ENCODE data around the gene DTNBP1.
"Not testable (repeated sequence)": the region's sequence is repeated elsewhere in the genome, so short reads cannot be mapped to it uniquely, and the experiment has no call there.

DTNBP1 gene

DNA sequence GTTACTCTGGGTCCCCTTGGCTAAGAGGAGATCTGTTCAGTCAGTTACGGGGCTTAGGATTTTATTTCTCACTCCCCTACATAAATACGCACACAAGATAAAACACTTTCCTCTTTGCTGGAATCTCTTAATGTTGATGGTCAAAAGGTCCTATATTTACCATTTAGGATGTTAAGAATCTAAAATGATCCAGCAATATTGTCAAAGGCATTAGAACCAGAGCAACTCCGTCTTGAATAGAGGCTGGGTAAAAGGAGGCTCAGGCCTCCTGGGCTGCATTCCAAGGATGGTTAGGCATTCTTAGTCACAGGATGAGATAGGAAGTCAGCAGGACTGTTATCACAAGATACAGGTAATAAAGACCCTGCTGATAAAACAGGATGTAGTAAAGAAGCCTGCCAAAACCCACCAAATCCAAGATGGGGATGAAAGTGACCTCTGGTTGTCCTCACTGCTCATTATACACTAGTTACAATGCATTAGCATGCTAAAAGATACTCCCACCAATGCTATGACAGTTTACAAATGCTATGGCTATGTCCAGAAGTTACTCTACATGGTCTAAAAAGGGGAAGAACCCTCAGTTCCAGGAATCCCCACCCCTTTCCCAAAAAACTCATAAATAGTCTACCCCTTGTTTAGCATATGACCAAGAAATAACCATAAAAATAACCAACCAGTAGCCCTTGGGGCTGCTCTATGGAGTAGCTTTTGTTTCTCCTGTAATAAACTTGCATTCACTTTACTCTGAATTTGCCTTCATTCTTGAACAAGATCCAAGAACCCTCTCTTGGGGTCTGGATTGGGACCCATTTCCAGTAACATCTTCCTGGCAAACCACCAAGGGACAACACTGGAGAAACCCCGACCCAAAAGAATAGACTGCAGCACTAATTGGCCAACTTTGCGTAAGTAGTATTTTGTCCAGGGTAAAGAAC, 107.5 kb downstream of the DTNBP1 start:
- Mint-ChIP-seq H3K4me1 (peaks cover 12% of the 10 kb centered on the region), H3K27me3 (no peaks in the 10 kb centered on the region), H3K9me3 (no peaks in the 10 kb centered on the region), H3K4me3 (no peak overlapping the region), H3K36me3 (ENCODE audit: low read depth) (no peaks in the 10 kb centered on the region), H3K27ac (no peak overlapping the region)
- DNase-seq (no peak), ATAC-seq (no peak)

DNA sequence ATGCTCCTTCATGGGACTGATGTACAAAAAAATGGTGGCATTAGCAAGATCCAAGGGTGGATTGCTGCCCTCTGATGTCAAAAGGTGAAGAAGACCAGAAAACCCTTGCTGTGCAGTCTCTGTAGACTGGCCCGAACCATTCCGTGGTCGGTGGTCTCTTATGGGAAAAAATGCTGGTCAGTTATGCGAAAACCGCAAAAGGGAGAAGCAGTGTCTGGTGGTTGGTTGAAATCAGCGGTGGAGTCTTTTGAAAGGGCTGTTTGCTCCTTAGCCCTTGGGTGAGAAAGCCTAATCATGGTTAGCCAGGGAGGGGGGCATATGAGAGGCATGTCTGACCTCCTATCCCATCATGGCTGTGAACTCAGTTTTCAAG, 108.1 kb downstream of the DTNBP1 start:
- DNase-seq (no peak), ATAC-seq (no peak)
- Mint-ChIP-seq H3K4me3 (no peak overlapping the region), H3K27ac (no peak overlapping the region), H3K9me3 (no peaks in the 10 kb centered on the region), H3K4me1 (peaks cover 15% of the 10 kb centered on the region), H3K27me3 (no peaks in the 10 kb centered on the region), H3K36me3 (ENCODE audit: low read depth) (no peaks in the 10 kb centered on the region)

DNA sequence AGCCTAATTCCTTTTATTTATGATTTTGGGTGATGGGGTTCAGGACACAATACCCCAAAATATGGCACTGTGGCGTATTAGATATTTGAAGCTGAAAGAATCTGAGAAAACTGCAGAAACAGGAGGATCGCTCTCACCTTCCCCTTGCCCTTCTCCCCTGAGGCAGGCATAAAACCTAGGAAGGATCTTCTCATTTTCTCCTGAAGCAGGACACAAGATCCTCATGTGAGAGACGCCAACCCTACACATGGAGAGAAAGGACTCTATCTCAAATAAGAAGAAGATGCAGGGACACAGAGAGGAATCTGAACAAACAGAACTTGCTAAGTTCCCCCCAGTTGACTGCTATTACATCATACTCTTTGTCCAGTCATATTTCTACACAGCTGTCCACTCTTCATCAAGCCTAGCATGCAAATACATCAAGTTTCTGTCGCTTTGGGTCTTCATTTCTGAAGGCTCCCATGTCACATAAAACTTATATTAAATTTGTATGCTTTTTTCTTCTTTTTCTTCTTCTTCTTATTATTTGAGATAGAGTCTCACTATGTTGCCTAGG, 109.0 kb downstream of the DTNBP1 start:
- Mint-ChIP-seq H3K4me1 (peaks cover 17% of the 10 kb centered on the region), H3K27me3 (no peaks in the 10 kb centered on the region), H3K4me3 (no peak overlapping the region), H3K9me3 (no peaks in the 10 kb centered on the region), H3K27ac (no peak overlapping the region), H3K36me3 (ENCODE audit: low read depth) (no peaks in the 10 kb centered on the region)
- DNase-seq (no peak), ATAC-seq (no peak)

DNA sequence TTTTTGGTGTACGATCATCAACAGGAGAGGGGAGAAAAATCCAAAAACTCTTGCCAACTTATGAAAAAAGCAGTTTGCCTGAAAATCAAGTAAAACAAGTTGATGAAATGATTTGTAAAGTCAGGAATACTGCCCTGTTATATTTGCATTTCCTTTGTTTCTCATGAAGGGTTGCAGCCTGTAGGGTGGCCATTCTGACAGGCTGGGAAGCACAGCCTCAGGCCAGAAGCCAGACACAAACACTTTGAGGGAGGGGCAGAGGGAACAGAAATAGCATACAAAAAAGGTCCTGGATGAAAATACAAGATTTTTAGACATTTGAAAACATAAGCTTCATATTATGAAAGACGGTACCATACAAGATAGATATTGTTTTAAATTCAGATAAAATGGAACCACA, 109.8 kb downstream of the DTNBP1 start:
- H3K9me3 Mint-ChIP-seq: no peaks in the 10 kb centered on the region
- H3K4me3 Mint-ChIP-seq: no peak overlapping the region
- no peaks in the 10 kb centered on the region for H3K27me3 Mint-ChIP-seq
- H3K4me1 Mint-ChIP-seq: peaks cover 17% of the 10 kb centered on the region
- no peak overlapping the region for H3K27ac Mint-ChIP-seq
- ATAC-seq: no peak
- DNase-seq: no peak
- H3K36me3 Mint-ChIP-seq (ENCODE audit: low read depth): no peaks in the 10 kb centered on the region

DNA sequence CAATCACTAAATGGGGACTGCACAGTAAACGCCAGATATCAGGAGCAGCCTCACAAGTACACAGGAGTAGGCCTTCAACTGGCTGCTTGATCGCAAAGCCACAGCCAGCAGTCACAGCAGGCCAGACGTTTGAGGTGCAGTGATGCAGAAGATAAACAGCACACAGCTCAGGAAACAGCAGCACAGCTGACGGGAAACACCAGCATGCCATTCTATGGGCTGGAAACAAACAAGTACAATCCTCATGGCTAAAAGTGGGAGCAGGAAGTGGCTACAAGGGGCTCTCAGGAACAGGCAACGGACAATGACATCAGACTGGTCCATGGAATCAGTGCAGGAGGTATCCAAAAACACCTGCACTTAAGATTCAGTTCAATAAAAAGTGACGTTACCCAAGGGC, 111.0 kb downstream of the DTNBP1 start:
- H3K4me1 Mint-ChIP-seq: peaks cover 17% of the 10 kb centered on the region
- no peaks in the 10 kb centered on the region for H3K9me3 Mint-ChIP-seq
- H3K36me3 Mint-ChIP-seq (ENCODE audit: low read depth): no peaks in the 10 kb centered on the region
- ATAC-seq (no peak), DNase-seq (no peak)
- no peak overlapping the region for H3K4me3 Mint-ChIP-seq
- H3K27ac Mint-ChIP-seq: no peak overlapping the region
- no peaks in the 10 kb centered on the region for H3K27me3 Mint-ChIP-seq

DNA sequence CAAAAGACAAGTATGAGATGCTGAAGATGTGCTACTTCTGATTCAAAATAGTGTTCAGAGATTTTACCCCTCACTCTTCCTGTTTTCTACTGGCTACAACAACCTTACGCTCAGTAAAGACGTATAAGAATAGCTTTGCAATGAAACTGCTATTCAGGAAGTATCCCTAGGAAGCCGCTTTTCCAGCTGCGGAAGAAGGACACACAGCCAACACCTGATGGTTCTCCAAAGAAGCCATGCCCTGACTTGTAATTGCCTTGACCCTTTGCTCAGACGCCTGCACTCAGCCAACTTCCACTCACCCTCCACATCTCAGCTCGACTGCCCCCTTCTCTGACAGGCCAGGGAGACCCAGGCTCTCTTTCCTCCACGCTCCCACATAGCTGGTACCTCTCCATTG, 111.6 kb downstream of the DTNBP1 start:
- Mint-ChIP-seq H3K27me3 (no peaks in the 10 kb centered on the region), H3K9me3 (no peaks in the 10 kb centered on the region), H3K27ac (no peak overlapping the region), H3K4me3 (no peak overlapping the region), H3K4me1 (peaks cover 17% of the 10 kb centered on the region), H3K36me3 (ENCODE audit: low read depth) (no peaks in the 10 kb centered on the region)
- ATAC-seq (no peak), DNase-seq (no peak)

DNA sequence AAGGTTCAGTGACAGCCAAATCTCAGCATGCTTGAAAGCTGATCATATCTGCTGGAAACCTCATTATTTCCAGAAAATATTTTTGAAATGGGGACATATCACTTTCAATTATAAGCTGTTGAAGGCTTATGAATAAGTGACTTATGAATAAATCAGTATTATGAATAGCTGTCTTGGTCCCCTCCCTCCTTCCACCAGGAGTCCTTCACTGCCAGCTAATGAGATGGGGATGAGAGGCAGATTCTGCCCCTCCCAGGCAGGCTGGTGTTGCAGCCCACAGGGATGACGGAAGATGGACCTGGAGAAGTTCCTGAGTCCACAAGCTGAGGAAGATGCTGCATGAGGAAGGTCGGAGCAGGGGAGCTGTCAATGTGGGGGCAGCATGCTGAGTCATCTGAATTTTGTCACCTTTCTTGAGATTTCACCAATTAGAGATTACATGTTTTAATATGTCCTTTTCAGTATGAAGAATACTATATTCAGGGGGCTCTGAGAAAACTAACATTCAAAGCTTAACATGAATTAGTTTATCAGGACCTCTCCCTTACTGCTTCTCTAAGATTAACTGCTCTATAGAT, 112.2 kb downstream of the DTNBP1 start:
- Mint-ChIP-seq H3K27me3 (no peaks in the 10 kb centered on the region), H3K9me3 (peaks cover 1% of the 10 kb centered on the region), H3K4me3 (no peak overlapping the region), H3K4me1 (peaks cover 17% of the 10 kb centered on the region), H3K27ac (no peak overlapping the region), H3K36me3 (ENCODE audit: low read depth) (no peaks in the 10 kb centered on the region)
- ATAC-seq (no peak), DNase-seq (no peak)

DNA sequence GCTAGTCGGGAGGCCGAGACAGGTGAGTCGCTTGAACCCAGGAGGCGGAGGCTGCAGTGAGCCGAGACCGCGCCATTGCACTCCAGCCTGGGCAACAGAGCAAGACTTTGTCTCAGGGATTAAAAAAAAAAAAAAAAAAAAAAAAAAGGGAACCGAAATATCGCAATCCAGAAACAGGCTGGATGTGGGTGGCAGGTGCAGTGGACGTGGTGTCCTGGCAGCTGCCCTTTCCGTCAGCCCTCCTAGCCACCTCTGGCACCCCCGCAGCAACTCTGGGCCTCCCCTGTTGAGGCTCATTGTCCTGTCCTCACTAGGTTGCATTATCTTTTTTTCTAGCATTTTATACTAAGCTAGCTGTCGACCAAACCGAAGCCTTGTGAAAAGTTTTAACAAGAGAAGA, 113.5 kb downstream of the DTNBP1 start:
- H3K4me1 Mint-ChIP-seq: peaks cover 17% of the 10 kb centered on the region
- ATAC-seq: no peak
- H3K27me3 Mint-ChIP-seq: no peaks in the 10 kb centered on the region
- no peak for DNase-seq
- no peak overlapping the region for H3K27ac Mint-ChIP-seq
- H3K36me3 Mint-ChIP-seq (ENCODE audit: low read depth): peaks cover 4% of the 10 kb centered on the region
- peaks cover 9% of the 10 kb centered on the region for H3K9me3 Mint-ChIP-seq
- H3K4me3 Mint-ChIP-seq: no peak overlapping the region

DNA sequence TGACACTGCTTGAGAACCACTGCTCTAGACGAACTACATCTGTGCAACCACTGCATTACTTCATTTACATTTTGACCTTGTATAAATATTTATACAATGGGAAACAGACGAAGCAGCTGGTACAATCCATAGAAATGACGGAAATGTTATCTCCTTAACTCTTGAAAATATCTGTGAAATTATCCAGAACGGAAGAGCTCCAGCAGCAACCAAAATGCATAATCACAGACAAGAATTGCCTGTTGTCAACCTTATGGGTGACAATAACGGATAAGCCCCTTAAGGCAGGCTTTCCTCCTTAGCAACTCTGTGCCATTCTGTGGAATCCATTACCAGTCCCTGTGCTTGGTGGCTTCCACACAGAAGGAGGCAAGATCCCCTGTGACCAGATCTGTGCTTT, 115.4 kb downstream of the DTNBP1 start:
- DNase-seq (no peak), ATAC-seq (no peak)
- Mint-ChIP-seq H3K9me3 (peaks cover 20% of the 10 kb centered on the region), H3K4me3 (no peak overlapping the region), H3K4me1 (peaks cover 19% of the 10 kb centered on the region), H3K27me3 (no peaks in the 10 kb centered on the region), H3K36me3 (ENCODE audit: low read depth) (peaks cover 15% of the 10 kb centered on the region), H3K27ac (no peak overlapping the region)

DNA sequence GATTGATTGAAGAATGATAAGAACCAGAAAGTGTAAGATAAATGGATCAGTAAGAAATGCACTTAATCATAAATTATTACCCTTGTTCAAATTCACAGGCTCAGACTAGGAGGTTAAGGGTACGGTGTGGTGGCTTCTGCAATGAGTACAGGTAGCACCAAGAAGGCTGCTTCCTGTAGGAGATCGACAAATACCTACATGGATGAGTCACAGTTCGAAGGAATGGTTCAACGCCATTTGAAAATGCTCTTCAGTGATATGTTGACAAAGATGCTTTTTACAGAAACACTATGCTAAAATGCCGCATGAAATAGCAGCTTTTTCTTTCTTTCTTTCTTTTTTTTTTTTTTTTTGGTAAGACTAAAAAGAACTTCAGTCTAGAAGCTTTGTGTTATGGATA, 116.2 kb downstream of the DTNBP1 start:
- Mint-ChIP-seq H3K36me3 (ENCODE audit: low read depth) (peaks cover 15% of the 10 kb centered on the region), H3K27ac (no peak overlapping the region), H3K27me3 (no peaks in the 10 kb centered on the region), H3K4me3 (no peak overlapping the region), H3K9me3 (peaks cover 20% of the 10 kb centered on the region), H3K4me1 (peaks cover 13% of the 10 kb centered on the region)
- DNase-seq (no peak), ATAC-seq (no peak)

DNA sequence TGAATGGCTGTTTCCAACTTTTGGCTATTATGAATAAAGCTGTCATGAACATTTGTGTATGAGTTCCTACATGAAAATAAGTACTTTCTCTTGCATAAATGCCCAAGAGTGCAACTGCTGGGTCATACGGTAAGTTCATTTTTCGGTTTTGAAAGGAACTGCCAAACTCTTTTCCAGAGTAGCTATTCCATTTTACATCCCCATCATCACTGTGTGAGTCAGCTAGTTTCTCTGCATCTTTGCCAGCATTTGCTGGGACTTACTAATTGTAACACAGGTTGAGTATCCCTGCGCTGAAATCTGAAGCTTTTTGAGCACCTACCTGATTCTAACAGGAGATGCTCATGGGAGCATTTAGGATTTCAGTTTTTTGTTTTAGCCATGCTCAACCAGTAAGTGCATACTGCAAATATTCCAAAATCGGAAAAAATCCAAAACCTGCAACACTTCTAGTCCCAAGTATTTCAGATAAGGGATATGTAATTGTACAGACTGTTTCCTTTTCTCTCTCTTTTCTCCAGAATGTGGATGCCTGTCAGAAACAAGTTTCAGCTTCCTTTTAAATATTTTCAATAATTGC, 118.4 kb downstream of the DTNBP1 start:
- Mint-ChIP-seq H3K9me3 (peaks cover 20% of the 10 kb centered on the region), H3K4me3 (no peak overlapping the region), H3K27ac (no peak overlapping the region), H3K36me3 (ENCODE audit: low read depth) (peaks cover 15% of the 10 kb centered on the region), H3K27me3 (no peaks in the 10 kb centered on the region), H3K4me1 (peaks cover 1% of the 10 kb centered on the region)
- no peak for ATAC-seq
- no peak for DNase-seq

DNA sequence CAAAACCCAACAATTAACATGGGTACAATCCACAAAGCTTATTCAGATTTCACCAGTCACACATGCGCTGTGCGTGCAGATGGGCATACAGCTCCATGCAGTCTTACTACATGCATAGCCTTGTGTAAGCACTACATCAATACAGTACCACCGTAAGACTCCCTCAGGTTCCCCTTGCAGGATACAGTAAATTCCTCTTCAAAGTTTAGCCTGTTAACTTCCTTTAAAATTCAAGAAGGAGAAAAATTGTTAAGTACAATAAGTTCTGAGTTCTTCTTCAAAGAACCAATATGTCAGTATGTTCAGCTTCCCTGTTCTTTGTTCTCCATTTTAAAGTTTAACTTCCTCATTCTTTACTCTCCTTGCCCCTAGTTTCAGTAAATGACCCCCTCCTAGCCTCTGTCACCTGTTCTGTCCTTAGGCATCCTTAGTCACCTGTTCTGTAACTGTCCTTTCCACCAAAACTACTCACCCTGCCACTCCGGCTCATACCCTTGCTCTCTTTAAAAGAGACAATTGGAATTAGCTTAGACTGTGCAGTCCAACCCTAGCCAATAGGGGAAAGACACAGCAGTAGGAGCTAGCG, 119.4 kb downstream of the DTNBP1 start:
- H3K27me3 Mint-ChIP-seq, H3K4me3 Mint-ChIP-seq, DNase-seq, H3K27ac Mint-ChIP-seq, ATAC-seq, H3K4me1 Mint-ChIP-seq: not testable (repeated sequence)
- Mint-ChIP-seq H3K36me3 (ENCODE audit: low read depth) (peaks cover 15% of the 10 kb centered on the region), H3K9me3 (peaks cover 20% of the 10 kb centered on the region)

DNA sequence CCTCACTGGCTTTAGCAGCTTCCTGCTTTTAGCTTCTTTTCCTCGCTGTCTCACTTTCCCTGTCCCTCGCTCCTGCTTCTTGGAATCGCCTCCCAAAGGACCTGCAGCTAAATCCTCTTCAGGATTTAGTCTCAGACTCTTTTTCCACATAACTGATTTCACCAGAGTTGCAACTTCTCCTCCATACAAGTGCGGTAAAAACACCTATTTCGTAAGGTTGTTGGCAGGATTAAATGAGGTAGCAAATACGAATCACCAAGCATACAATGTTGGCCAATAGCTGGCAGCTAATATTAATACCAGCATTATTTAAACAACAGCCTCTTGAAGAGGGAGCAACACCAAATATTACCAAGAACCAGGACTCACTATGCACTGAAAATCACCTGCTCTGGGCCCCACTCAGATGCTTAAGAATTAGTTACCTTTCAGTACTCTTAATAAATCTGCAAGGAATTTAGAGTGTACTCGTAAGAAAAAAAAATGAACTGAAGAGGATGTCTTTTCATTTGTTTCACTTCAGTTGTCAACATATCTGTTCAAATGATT, 123.0 kb downstream of the DTNBP1 start:
- no peaks in the 10 kb centered on the region for H3K27me3 Mint-ChIP-seq
- H3K9me3 Mint-ChIP-seq: peaks cover 14% of the 10 kb centered on the region

DNA sequence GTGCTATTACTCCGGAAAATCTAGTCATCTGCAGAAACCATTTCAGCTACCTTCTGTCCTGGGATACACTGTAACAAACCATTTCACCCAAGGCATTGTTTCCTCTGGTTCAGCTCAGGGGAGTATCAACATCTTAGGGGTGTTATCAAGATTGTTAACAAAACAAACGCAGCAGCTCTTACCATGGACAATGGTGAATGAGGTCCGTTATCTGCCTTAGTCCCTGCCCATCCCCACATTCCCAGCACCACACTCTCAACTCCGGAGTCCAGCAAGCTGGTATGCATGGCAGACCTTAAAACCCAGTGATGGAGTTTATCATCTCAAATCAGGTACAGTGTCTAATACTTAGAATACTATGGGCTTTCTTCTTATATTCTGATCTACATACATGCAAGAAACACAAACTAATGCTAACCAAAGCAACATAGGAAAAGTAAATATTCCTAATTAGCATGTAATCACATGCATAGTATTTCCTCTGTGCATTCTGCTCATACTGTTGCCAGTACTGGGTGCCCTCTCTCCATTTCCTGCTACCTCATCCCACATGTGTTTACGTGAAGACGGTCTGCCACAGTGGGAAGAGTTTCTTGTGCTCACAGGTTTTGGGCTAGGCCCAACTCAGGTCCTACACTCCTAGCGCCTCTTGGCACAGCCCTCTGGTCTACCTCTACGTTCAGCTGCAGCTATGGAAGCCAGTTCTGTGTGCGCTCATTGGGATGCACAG, 123.9 kb downstream of the DTNBP1 start:
- H3K9me3 Mint-ChIP-seq: peaks cover 6% of the 10 kb centered on the region
- no peak overlapping the region for H3K4me3 Mint-ChIP-seq
- H3K36me3 Mint-ChIP-seq (ENCODE audit: low read depth): peaks cover 6% of the 10 kb centered on the region
- ATAC-seq: no peak
- H3K27ac Mint-ChIP-seq: no peak overlapping the region
- H3K4me1 Mint-ChIP-seq: peaks cover 1% of the 10 kb centered on the region
- DNase-seq: no peak
- no peaks in the 10 kb centered on the region for H3K27me3 Mint-ChIP-seq

More for the DNA sequence above, 123.0 kb downstream of the DTNBP1 start:
- DNase-seq (no peak), ATAC-seq (no peak)
- H3K36me3 Mint-ChIP-seq (ENCODE audit: low read depth): peaks cover 12% of the 10 kb centered on the region
- H3K4me3 Mint-ChIP-seq: no peak overlapping the region
- no peak overlapping the region for H3K27ac Mint-ChIP-seq
- H3K4me1 Mint-ChIP-seq: peaks cover 1% of the 10 kb centered on the region

Data from activated naive CD8-positive, alpha-beta T cell treated with anti-CD3 and anti-CD28 coated beads, Interleukin-2, amount 50 U/mL, for 24 hours (primary cell).